ENCODE measurements around the gene HDAC11.

HDAC11 gene

GRCh38 chr3:13528217-13528867, 48.2 kb downstream of the HDAC11 start:
- DNase-seq, result peak; percentile 28 to 31

- DNase-seq, result no peak
Measured at GRCh38 chr3:13529196-13530112, 49.3 kb downstream of the HDAC11 start.

GRCh38 chr3:13530241-13531009, 50.3 kb downstream of the HDAC11 start:
- no peak for DNase-seq

GRCh38 chr3:13532085-13532484, 52.0 kb downstream of the HDAC11 start:
- no peak for DNase-seq

- DNase-seq, result no peak
Measured at GRCh38 chr3:13532631-13533030, 52.5 kb downstream of the HDAC11 start.

- no peak for DNase-seq
Measured at GRCh38 chr3:13533885-13534301, 53.8 kb downstream of the HDAC11 start.

GRCh38 chr3:13535526-13535875, 55.4 kb downstream of the HDAC11 start:
- DNase-seq, result no peak

GRCh38 chr3:13535905-13536304, 55.8 kb downstream of the HDAC11 start:
- DNase-seq, result no peak

- no peak for DNase-seq
Measured at GRCh38 chr3:13536432-13536831, 56.3 kb downstream of the HDAC11 start.

GRCh38 chr3:13536832-13537231, 56.7 kb downstream of the HDAC11 start:
- DNase-seq, result peak; percentile 49 to 65

- DNase-seq, result no peak
Measured at GRCh38 chr3:13537244-13537908, 57.3 kb downstream of the HDAC11 start.

GRCh38 chr3:13537909-13538296, 57.8 kb downstream of the HDAC11 start:
- DNase-seq, result no peak

- DNase-seq, result no peak
Measured at GRCh38 chr3:13538520-13539291, 58.6 kb downstream of the HDAC11 start.

- no peak for DNase-seq
Measured at GRCh38 chr3:13539292-13539638, 59.2 kb downstream of the HDAC11 start.

- DNase-seq, result no peak
Measured at GRCh38 chr3:13539671-13540070, 59.6 kb downstream of the HDAC11 start.

GRCh38 chr3:13540297-13540995, 60.3 kb downstream of the HDAC11 start:
- no peak for DNase-seq

GRCh38 chr3:13541691-13542090, 61.6 kb downstream of the HDAC11 start:
- no peak for DNase-seq

GRCh38 chr3:13542142-13542541, 62.0 kb downstream of the HDAC11 start:
- no peak for DNase-seq

GRCh38 chr3:13543253-13543652, 63.1 kb downstream of the HDAC11 start:
- DNase-seq, result no peak

GRCh38 chr3:13544293-13544831, 64.3 kb downstream of the HDAC11 start:
- no peak for DNase-seq

GRCh38 chr3:13544951-13545651, 65.0 kb downstream of the HDAC11 start:
- DNase-seq, result no peak
